HCT116 (cell line): ENCODE data around the gene CEP55. TPM values are rescaled to one million over a fixed set of nuclear protein-coding genes. Genes with fewer than 3 reads are reported as not detected.

Experiments
- ATAC-seq: fragments of 200-7000 bp; cut with Tn5 transposase; 2 replicates; pipeline ENCODE4 v1.9.1; 2020; ENCODE audit warnings: mild to moderate bottlenecking, moderate library complexity
- BruUV-seq: library from RNA; stranded (reverse); fragments of 400-500 nt; replicated peaks from 2 replicates; lab custom pipeline; 2021; lab: Mats Ljungman, UMichigan
- CTCF ChIA-PET: fragments of 300-600 bp; sonication (Branson Sonifier 250); formaldehyde crosslinking; loops from one replicate; lab custom pipeline; 2021; ENCODE audit warnings: antibody characterized with exemption; lab: Charles Lee
- POLR2A ChIA-PET: fragments of 300-600, 350-600 bp; sonication (Branson Sonifier 250); formaldehyde crosslinking; loops from one replicate; lab custom pipeline; 2021; ENCODE audit warnings: antibody characterized with exemption; lab: Charles Lee
- RAD21 ChIA-PET, 2 experiments: fragments of 300-600 bp; sonication (Branson Sonifier 250); formaldehyde crosslinking; loops; one replicate each; lab custom pipeline; 2023; ENCODE audit warnings: low total read pairs in 2 of 2; ENCODE audit not compliant: uncharacterized antibody in 2 of 2, unreplicated experiment in 2 of 2, low non-redundant PET in 1 of 2; lab: Charles Lee
- DNase-seq: peaks from one replicate; pipeline ENCODE4 v3.0.0-alpha.2; 2010; ENCODE audit warnings: low read depth, low spot score
- H2AFZ ChIP-seq: fragments of 200-600 bp; shearing (Covaris generic), sonication (generic); 2 replicates; pipeline ENCODE4 v1.6.1; 2017; ENCODE audit warnings: low read depth, mixed run types, mixed read lengths, antibody characterized with exemption, low read length; ENCODE audit not compliant: poor library complexity, severe bottlenecking
- H3K27ac ChIP-seq: 2 replicates; pipeline ENCODE4 v1.5.1; 2012; ENCODE audit warnings: low read depth, low read length
- H3K27me3 ChIP-seq: fragments of 200-600 bp; sonication (generic); 2 replicates; pipeline ENCODE4 v1.6.1; 2016; ENCODE audit warnings: mixed run types, low read length, mixed read lengths; ENCODE audit not compliant: insufficient read depth
- H3K36me3 ChIP-seq, 2 experiments: fragments of 200-500 bp in 1 of 2; fragments of 200-600 bp in 1 of 2; sonication (Bioruptor generic) in 1 of 2; sonication (generic) in 1 of 2; 2 replicates each; pipeline versions ENCODE4 v1.5.1 to v1.6.1; 2014 to 2016; ENCODE audit warnings: low read length in 2 of 2, inconsistent platforms in 1 of 2, mixed read lengths in 1 of 2, mixed run types in 1 of 2; ENCODE audit not compliant: insufficient read depth in 2 of 2, control insufficient read depth in 1 of 2
- H3K4me1 ChIP-seq, 2 experiments: fragments of 200-600 bp in 1 of 2; sonication (generic) in 1 of 2; 2 replicates each; pipeline versions ENCODE4 v1.5.1 to v1.6.1; 2012 to 2017; ENCODE audit warnings: low read length in 2 of 2, inconsistent platforms in 1 of 2, mild to moderate bottlenecking in 1 of 2, mixed read lengths in 1 of 2, mixed run types in 1 of 2, moderate library complexity in 1 of 2; ENCODE audit not compliant: insufficient read depth in 2 of 2, control insufficient read depth in 1 of 2
- H3K4me2 ChIP-seq: fragments of 200-600 bp; sonication (generic); 2 replicates; pipeline ENCODE4 v1.6.1; 2017; ENCODE audit warnings: mixed run types, low read length, mixed read lengths
- H3K4me3 ChIP-seq, 2 experiments: fragments of 200-600 bp in 1 of 2; sonication (generic) in 1 of 2; replicated peaks in 1 of 2; 2 replicates each; pipeline ENCODE4 v1.5.1; 2011 to 2016; ENCODE audit warnings: low read length in 2 of 2, control low read depth in 1 of 2, low read depth in 1 of 2, mild to moderate bottlenecking in 1 of 2, mixed read lengths in 1 of 2, mixed run types in 1 of 2
- H3K79me2 ChIP-seq: fragments of 200-600 bp; sonication (generic); 2 replicates; pipeline ENCODE4 v1.6.1; 2017; ENCODE audit warnings: mild to moderate bottlenecking, mixed run types, low read length, moderate library complexity, mixed read lengths; ENCODE audit not compliant: insufficient read depth
- H3K9ac ChIP-seq: fragments of 200-600 bp; sonication (generic); 2 replicates; pipeline ENCODE4 v1.6.1; 2016; ENCODE audit warnings: low read length, mixed read lengths
- H3K9me2 ChIP-seq: fragments of 200-600 bp; sonication (generic), shearing (Covaris generic); 2 replicates; pipeline ENCODE4 v1.6.1; 2017; ENCODE audit warnings: mixed run types, mild to moderate bottlenecking, moderate library complexity; ENCODE audit not compliant: insufficient read depth
- H3K9me3 ChIP-seq, 2 experiments: fragments of 200-500 bp in 1 of 2; fragments of 200-600 bp in 1 of 2; sonication (Bioruptor generic) in 1 of 2; sonication (generic) in 1 of 2; 2 replicates each; pipeline ENCODE4 v1.6.1; 2014 to 2017; ENCODE audit warnings: low read length in 2 of 2, mixed read lengths in 2 of 2, inconsistent platforms in 1 of 2, low read depth in 1 of 2, mild to moderate bottlenecking in 1 of 2, mixed run types in 1 of 2, moderate library complexity in 1 of 2; ENCODE audit not compliant: control insufficient read depth in 1 of 2, insufficient read depth in 1 of 2
- H4K20me1 ChIP-seq: fragments of 200-600 bp; sonication (generic), shearing (Covaris generic); 2 replicates; pipeline ENCODE4 v1.6.1; 2017; ENCODE audit warnings: mixed run types, mild to moderate bottlenecking, moderate library complexity; ENCODE audit not compliant: insufficient read depth
- CBX3 ChIP-seq: IDR thresholded peaks from 2 replicates; pipeline ENCODE4 v1.6.1; 2012; ENCODE audit warnings: low read depth
- CEBPB ChIP-seq: IDR thresholded peaks from 2 replicates; pipeline ENCODE4 v1.6.1; 2012; ENCODE audit warnings: low read depth
- EGR1 ChIP-seq: IDR thresholded peaks from 2 replicates; pipeline ENCODE4 v1.6.1; 2012; ENCODE audit warnings: low read depth
- ELF1 ChIP-seq: IDR thresholded peaks from 2 replicates; pipeline ENCODE4 v1.6.1; 2012; ENCODE audit warnings: low read depth, borderline replicate concordance
- EZH2 ChIP-seq: fragments of 200-600 bp; sonication (generic); IDR thresholded peaks from 2 replicates; pipeline ENCODE4 v1.6.1; 2017; ENCODE audit warnings: antibody characterized with exemption, mixed run types
- EZH2phosphoT487 ChIP-seq: fragments of 200-600 bp; IDR thresholded peaks from 2 replicates; pipeline ENCODE4 v1.6.1; 2018; ENCODE audit warnings: antibody characterized with exemption, borderline replicate concordance
- JUND ChIP-seq: IDR thresholded peaks from 2 replicates; pipeline ENCODE4 v1.6.1; 2012
- POLR2A ChIP-seq: IDR thresholded peaks from 2 replicates; pipeline ENCODE4 v1.7.0; 2011; ENCODE audit warnings: borderline replicate concordance; ENCODE audit not compliant: insufficient read depth, insufficient read length; ENCODE audit errors: extremely low read depth
- POLR2AphosphoS5 ChIP-seq: IDR thresholded peaks from 2 replicates; pipeline ENCODE4 v1.6.1; 2011; ENCODE audit warnings: mild to moderate bottlenecking, low read depth, low read length, moderate library complexity
- RAD21 ChIP-seq: IDR thresholded peaks from 2 replicates; pipeline ENCODE4 v1.6.1; 2012; ENCODE audit warnings: low read depth, mild to moderate bottlenecking
- REST ChIP-seq: IDR thresholded peaks from 2 replicates; pipeline ENCODE4 v1.6.1; 2012; ENCODE audit warnings: low read depth
- SIN3A ChIP-seq: IDR thresholded peaks from 2 replicates; pipeline ENCODE4 v1.6.1; 2012; ENCODE audit warnings: low read depth
- SP1 ChIP-seq: IDR thresholded peaks from 2 replicates; pipeline ENCODE4 v1.6.1; 2012; ENCODE audit warnings: low read depth
- SRF ChIP-seq: IDR thresholded peaks from 2 replicates; pipeline ENCODE4 v1.6.1; 2012; ENCODE audit warnings: low read depth
- TCF7L2 ChIP-seq: IDR thresholded peaks from 2 replicates; pipeline ENCODE4 v1.7.0; 2011; ENCODE audit warnings: borderline replicate concordance, inconsistent platforms; ENCODE audit not compliant: insufficient read depth, insufficient read length; ENCODE audit errors: extremely low read depth
- YY1 ChIP-seq: IDR thresholded peaks from 2 replicates; pipeline ENCODE4 v1.6.1; 2011; ENCODE audit warnings: low read length, low read depth, moderate library complexity, mild to moderate bottlenecking; ENCODE audit not compliant: insufficient replicate concordance; ENCODE audit errors: extremely low read depth
- ZNF274 ChIP-seq: fragments of 200-500 bp; sonication (Bioruptor generic); IDR thresholded peaks from 2 replicates; pipeline ENCODE4 v1.6.1; 2014; ENCODE audit warnings: mild to moderate bottlenecking, low read depth, low read length, inconsistent platforms
- intact Hi-C: fragments of 100-400 bp; cut with micrococcal nuclease; formaldehyde crosslinking; loops from 2 replicates; pipeline ENCODE4 v1.10.0; 2022
- total RNA-seq: library from RNA; stranded (reverse); gene quantifications from one replicate; pipeline ENCODE4 v1.2.1, GENCODE V29; 2021; ENCODE audit not compliant: unreplicated experiment

The CEP55 gene
- total RNA-seq, 1 experiment from 2014 or later = 63.7 TPM

GRCh38 chr10:93547522-93547921, 51.1 kb downstream of the CEP55 start:
- POLR2A ChIA-PET = no interaction called here
- intact Hi-C loops = no loop called here
- Histone ChIP-seq H3K4me3 (no peak overlapping the region), H3K27me3 (no peaks in the 10 kb centered on the region), H3K27ac (no peak overlapping the region), H3K4me1 (no peaks in the 10 kb centered on the region), H3K36me3 (no peaks in the 10 kb centered on the region), H3K4me2 (no peak overlapping the region), H4K20me1 (no peaks in the 10 kb centered on the region), H2AFZ (no peak overlapping the region), H3K9ac (no peak overlapping the region), H3K79me2 (no peaks in the 10 kb centered on the region), H3K9me2 (no peaks in the 10 kb centered on the region), H3K9me3 (no peaks in the 10 kb centered on the region)
- DNase-seq = no peak
- RAD21 ChIA-PET = no interaction called here
- BruUV-seq = no TSS peak
- ATAC-seq = no peak
- TF ChIP-seq SRF (no peak), SIN3A (no peak), EGR1 (no peak), POLR2AphosphoS5 (no peak), TCF7L2 (no peak), JUND (no peak), CEBPB (no peak), YY1 (no peak), RAD21 (no peak), EZH2phosphoT487 (no peak), EZH2 (no peak), REST (no peak), POLR2A (no peak), ELF1 (no peak), ZNF274 (no peak), CBX3 (no peak), SP1 (no peak)
- CTCF ChIA-PET = no interaction called here
